GM18508 (cell line): ENCODE results near the gene PDZD7.

Experiments used
- ATAC-seq: cut with Tn5 transposase; IDR thresholded peaks from one replicate; pipeline ENCODE4 v1.9.1; 2021; ENCODE audit warnings: moderate number of reproducible peaks; ENCODE audit not compliant: insufficient read depth, unreplicated experiment

The PDZD7 gene

GRCh38 chr10:101031128-101031795 lies at the start of gene PDZD7, which contains the start of gene SFXN3:
PDZD7 (minus strand) TSS chr10:101031129; CDS start chr10:101030219, 910 bp downstream.
SFXN3 (plus strand) TSS chr10:101031234; CDS start chr10:101034695, 3,461 bp downstream.
- ATAC-seq = no peak

- ATAC-seq = no peak
These were observed 48.9 kb upstream of the PDZD7 start for GRCh38 chr10:101079874-101080273.

- ATAC-seq = no peak
These were observed 45.7 kb upstream of the PDZD7 start for GRCh38 chr10:101076630-101077029.

- no peak for ATAC-seq
These were observed 44.8 kb upstream of the PDZD7 start for GRCh38 chr10:101075775-101076174.

GRCh38 chr10:101073631-101074030 lies 42.7 kb upstream of the PDZD7 start:
- ATAC-seq = no peak

GRCh38 chr10:101072923-101073322 lies 42.0 kb upstream of the PDZD7 start:
- no peak for ATAC-seq

GRCh38 chr10:101071885-101072433 lies 41.0 kb upstream of the PDZD7 start:
- no peak for ATAC-seq

- ATAC-seq = no peak
These were observed 40.4 kb upstream of the PDZD7 start for GRCh38 chr10:101071267-101071884.

- ATAC-seq = no peak
These were observed 39.2 kb upstream of the PDZD7 start for GRCh38 chr10:101070098-101070497.

- no peak for ATAC-seq
These were observed 38.5 kb upstream of the PDZD7 start for GRCh38 chr10:101069441-101069840.

- no peak for ATAC-seq
These were observed 36.6 kb upstream of the PDZD7 start for GRCh38 chr10:101067356-101068083.

GRCh38 chr10:101066896-101067355 lies 36.0 kb upstream of the PDZD7 start:
- no peak for ATAC-seq

- no peak for ATAC-seq
These were observed 35.4 kb upstream of the PDZD7 start for GRCh38 chr10:101066146-101066895.

- no peak for ATAC-seq
These were observed 34.7 kb upstream of the PDZD7 start for GRCh38 chr10:101065481-101066145.

GRCh38 chr10:101064415-101065030 lies 33.6 kb upstream of the PDZD7 start:
- ATAC-seq = no peak

- ATAC-seq = no peak
These were observed 32.9 kb upstream of the PDZD7 start for GRCh38 chr10:101063548-101064414.

- ATAC-seq = no peak
These were observed 32.2 kb upstream of the PDZD7 start for GRCh38 chr10:101063050-101063525.
